Lung (tissue), 12 donors: ENCODE results near the gene MLST8. TPM values are rescaled to one million over a fixed set of nuclear protein-coding genes. Genes with fewer than 3 reads are reported as not detected.

ENCODE experiments used
- ATAC-seq: fragments of 200-7000 bp; cut with Tn5 transposase; one replicate; pipeline ENCODE4 v1.9.1; 2020; ENCODE audit warnings: moderate number of reproducible peaks; ENCODE audit not compliant: insufficient read depth, low FRiP score
- DNase-seq, 3 donors: peaks; one replicate each; pipeline ENCODE4 v3.0.0-alpha.2; 2013 to 2017
- H3K27ac ChIP-seq, 2 donors: one replicate each; pipeline ENCODE4 v1.5.1; 2013; ENCODE audit warnings: mild to moderate bottlenecking in 2 of 2, moderate library complexity in 2 of 2, control low read depth in 1 of 2, inconsistent platforms in 1 of 2, low read depth in 1 of 2, low read length in 1 of 2
- H3K27me3 ChIP-seq, 3 donors: one replicate each; pipeline ENCODE4 v1.5.1; 2013; ENCODE audit warnings: low read length in 2 of 3; ENCODE audit not compliant: control insufficient read depth in 3 of 3, insufficient read depth in 3 of 3
- H3K36me3 ChIP-seq, 4 donors: one replicate each; pipeline ENCODE4 v1.5.1; 2013; ENCODE audit warnings: low read length in 4 of 4, mild to moderate bottlenecking in 1 of 4, moderate library complexity in 1 of 4; ENCODE audit not compliant: control insufficient read depth in 4 of 4, insufficient read depth in 4 of 4
- H3K4me1 ChIP-seq, 5 donors: one replicate each; pipeline ENCODE4 v1.5.1; 2013; ENCODE audit warnings: low read length in 5 of 5, mild to moderate bottlenecking in 2 of 5, moderate library complexity in 1 of 5; ENCODE audit not compliant: control insufficient read depth in 5 of 5, insufficient read depth in 5 of 5
- H3K4me3 ChIP-seq: one replicate; pipeline ENCODE4 v1.5.1; 2013; ENCODE audit warnings: mild to moderate bottlenecking, control low read depth, moderate library complexity
- H3K9ac ChIP-seq, 2 donors: one replicate each; pipeline ENCODE4 v1.5.1; 2013; ENCODE audit warnings: low read length in 2 of 2, control low read depth in 1 of 2; ENCODE audit not compliant: insufficient read depth in 1 of 2
- H3K9me3 ChIP-seq, 4 donors: one replicate each; pipeline ENCODE4 v1.5.1; 2013; ENCODE audit warnings: low read length in 3 of 4, mild to moderate bottlenecking in 1 of 4, moderate library complexity in 1 of 4; ENCODE audit not compliant: control insufficient read depth in 4 of 4, insufficient read depth in 3 of 4
- WGBS, 2 donors: extraction: QIAGEN DNeasy Blood & Tissue Kit; methylation state at CpG; one replicate each; pipeline ENCODE4 v1.1.7; 2013; 5-methylcytosine and 5-hydroxymethylcytosine counted together
- polyA plus RNA-seq, 2 donors: library from polyadenylated mRNA; stranded (reverse); fragments of 200-250 nt; gene quantifications; one replicate each; pipeline ENCODE4 v1.2.1, GENCODE V29; 2013
- total RNA-seq, 2 donors: library from RNA; depleted of rRNA in 1 of 2; stranded (reverse); fragments of >200 nt in 1 of 2; gene quantifications; one replicate each; pipeline ENCODE4 v1.2.1, GENCODE V29; 2014 to 2021
- TF ChIP-seq, protein P1 (sequence below): IDR thresholded peaks from 2 replicates; pipeline ENCODE4 v1.5.1; 2012; ENCODE audit warnings: mild to moderate bottlenecking; ENCODE audit errors: control extremely low read depth, extremely low read depth
- donor health status: control.
- donor health status: control.
- donor health status: Bipolar disorder and iron deficiency.
- donor health status: healthy.
- donor health status: DM: yes; HTN: yes; CAD: no.

The MLST8 gene
- total and polyA plus RNA-seq, 4 donors = 17.2 to 48.9 (median 41.2) TPM

DNA sequence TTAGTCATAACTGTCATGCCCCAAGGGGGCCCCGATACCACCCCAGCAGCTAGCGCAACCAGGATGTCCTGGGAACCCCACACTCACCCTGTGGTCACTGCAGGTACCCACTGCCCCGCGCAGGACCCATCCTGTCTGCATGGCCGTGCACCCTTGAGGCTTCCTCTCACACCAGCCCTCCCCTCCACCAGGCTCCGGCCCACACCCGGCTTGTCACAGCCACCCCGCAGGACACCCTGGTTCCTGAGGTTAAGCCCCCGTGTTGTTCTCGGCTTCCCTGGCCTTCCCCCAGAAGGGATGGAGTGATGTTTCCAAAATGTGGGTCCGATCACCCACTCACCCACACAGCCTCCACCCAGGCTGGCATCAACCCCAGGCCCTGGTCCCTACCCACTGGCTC, 38.5 kb downstream of the MLST8 start:
- Histone ChIP-seq H3K9ac (no peak overlapping the region), H3K4me1 (peaks cover 0 to 3% (median 0%) of the 10 kb centered on the region in 5 donors), H3K9me3 (no peaks in the 10 kb centered on the region), H3K27me3 (no peaks in the 10 kb centered on the region), H3K4me3 (no peak overlapping the region), H3K27ac (no peak overlapping the region), H3K36me3 (peaks cover 6 to 44% (median 22%) of the 10 kb centered on the region in 4 donors)
- TF ChIP-seq, protein P1, sequence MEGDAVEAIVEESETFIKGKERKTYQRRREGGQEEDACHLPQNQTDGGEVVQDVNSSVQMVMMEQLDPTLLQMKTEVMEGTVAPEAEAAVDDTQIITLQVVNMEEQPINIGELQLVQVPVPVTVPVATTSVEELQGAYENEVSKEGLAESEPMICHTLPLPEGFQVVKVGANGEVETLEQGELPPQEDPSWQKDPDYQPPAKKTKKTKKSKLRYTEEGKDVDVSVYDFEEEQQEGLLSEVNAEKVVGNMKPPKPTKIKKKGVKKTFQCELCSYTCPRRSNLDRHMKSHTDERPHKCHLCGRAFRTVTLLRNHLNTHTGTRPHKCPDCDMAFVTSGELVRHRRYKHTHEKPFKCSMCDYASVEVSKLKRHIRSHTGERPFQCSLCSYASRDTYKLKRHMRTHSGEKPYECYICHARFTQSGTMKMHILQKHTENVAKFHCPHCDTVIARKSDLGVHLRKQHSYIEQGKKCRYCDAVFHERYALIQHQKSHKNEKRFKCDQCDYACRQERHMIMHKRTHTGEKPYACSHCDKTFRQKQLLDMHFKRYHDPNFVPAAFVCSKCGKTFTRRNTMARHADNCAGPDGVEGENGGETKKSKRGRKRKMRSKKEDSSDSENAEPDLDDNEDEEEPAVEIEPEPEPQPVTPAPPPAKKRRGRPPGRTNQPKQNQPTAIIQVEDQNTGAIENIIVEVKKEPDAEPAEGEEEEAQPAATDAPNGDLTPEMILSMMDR = no peak
- no peak for ATAC-seq
- DNase-seq = no peak
- WGBS, 2 donors = 93 to 95% methylated on average over 11 of the region's 11 CpGs

DNA sequence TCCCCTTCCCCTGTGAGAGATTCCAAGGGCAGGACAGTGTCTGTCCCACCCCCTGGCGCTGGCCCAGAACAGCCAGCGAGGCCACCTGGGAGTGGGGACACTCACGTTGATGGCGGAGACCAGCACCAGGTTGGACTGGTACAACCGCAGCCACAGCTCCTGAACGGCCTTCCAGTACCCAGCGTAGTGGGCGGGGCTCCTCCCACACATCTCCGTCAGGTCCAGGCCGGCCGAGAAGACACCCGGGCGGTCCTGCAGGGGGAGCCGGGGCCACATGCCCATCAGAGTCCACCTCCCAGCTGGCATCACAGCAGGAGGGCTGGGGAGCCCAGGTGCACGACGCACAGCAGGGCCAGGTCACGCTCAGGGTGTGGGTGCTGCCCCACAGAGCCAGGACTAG, 39.0 kb downstream of the MLST8 start:
- H3K4me3 ChIP-seq = no peak overlapping the region
- H3K4me1 ChIP-seq = peaks cover 0 to 3% (median 0%) of the 10 kb centered on the region in 5 donors
- TF ChIP-seq, protein P1 = no peak
- no peaks in the 10 kb centered on the region for H3K27me3 ChIP-seq
- DNase-seq (no peak), ATAC-seq (no peak)
- H3K36me3 ChIP-seq = peaks cover 7 to 43% (median 22%) of the 10 kb centered on the region in 4 donors
- H3K9me3 ChIP-seq = no peaks in the 10 kb centered on the region
- no peak overlapping the region for H3K27ac ChIP-seq
- 85 to 91% methylated on average over 17 of the region's 17 CpGs for WGBS, 2 donors
- no peak overlapping the region for H3K9ac ChIP-seq

DNA sequence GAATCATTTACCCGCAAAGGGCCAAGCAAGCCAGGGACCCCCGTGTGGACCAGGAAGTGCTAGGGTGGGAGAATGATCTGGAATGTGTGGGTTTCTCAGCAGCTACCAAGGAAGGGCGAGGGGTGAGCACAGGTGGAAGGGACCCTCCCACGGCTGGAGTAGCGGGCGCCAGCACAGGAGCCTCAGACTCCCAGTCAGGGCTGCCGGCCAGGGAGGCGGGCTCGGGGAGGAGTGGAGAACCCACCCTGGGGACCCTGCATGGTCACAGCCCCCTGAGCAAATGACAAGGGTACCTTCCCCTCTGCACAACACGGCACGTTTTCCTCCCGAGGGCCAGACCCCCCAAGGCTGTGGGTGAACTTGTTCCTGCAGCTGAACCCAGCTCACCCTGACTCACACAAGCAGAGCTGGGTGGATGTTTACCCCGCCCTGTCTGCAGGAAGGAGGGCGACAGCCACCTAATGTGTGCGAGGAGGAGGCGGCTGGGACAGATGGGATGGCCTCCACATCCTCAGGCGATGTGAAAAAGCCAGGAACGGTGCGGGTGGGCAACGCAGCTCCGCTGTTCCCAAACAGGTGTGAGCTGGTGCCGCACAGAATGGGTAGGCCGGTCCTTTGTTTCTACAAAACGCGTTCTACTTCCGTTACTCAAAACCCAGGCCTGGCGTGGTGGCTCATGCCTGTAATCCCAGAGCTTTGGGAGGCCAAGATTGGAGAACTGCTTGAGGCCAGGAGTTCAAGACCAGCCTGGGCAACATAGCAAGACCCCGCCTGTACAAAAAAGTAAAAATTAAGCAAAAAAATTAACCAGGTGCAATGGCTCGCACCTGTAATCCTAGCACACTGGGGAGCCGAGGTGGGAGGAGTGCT, 39.9 kb downstream of the MLST8 start:
- H3K4me1 ChIP-seq = peaks cover 0 to 3% (median 0%) of the 10 kb centered on the region in 5 donors
- TF ChIP-seq, protein P1 = no peak
- no peaks in the 10 kb centered on the region for H3K27me3 ChIP-seq
- DNase-seq (no peak), ATAC-seq (no peak)
- no peak overlapping the region for H3K4me3 ChIP-seq
- no peaks in the 10 kb centered on the region for H3K9me3 ChIP-seq
- 95 to 96% methylated on average over 30 of the region's 30 CpGs for WGBS, 2 donors
- H3K36me3 ChIP-seq = peaks cover 8 to 37% (median 21%) of the 10 kb centered on the region in 4 donors
- H3K9ac ChIP-seq = no peak overlapping the region
- H3K27ac ChIP-seq = no peak overlapping the region
